ENCODE measurements around the gene LIN28B.

The LIN28B gene

GRCh38 chr6:104959026-104959858 lies 2.3 kb downstream of the LIN28B start:
- no peak for DNase-seq

GRCh38 chr6:104969108-104969507 lies 12.2 kb downstream of the LIN28B start:
- Histone ChIP-seq H3K4me1 (ENCODE audit: insufficient read depth, low read length) (peaks cover 75% of the 10 kb centered on the region), H2AFZ (ENCODE audit: low read depth, low read length) (peak overlapping the region; percentile 59), H3K27me3 (ENCODE audit: insufficient read depth, low read length, poor library complexity) (no peaks in the 10 kb centered on the region), H3K4me2 (ENCODE audit: insufficient read depth, low read length) (peak overlapping the region; percentile 66), H4K20me1 (ENCODE audit: insufficient read depth, low read length) (no peaks in the 10 kb centered on the region), H3K27ac (ENCODE audit: low read length) (peak overlapping the region; percentile 97), H3K36me3 (ENCODE audit: insufficient read depth, low read length) (no peaks in the 10 kb centered on the region), H3K9ac (ENCODE audit: low read depth, low read length) (peak overlapping the region; percentile 57), H3K4me3 (ENCODE audit: low read depth in 1 of 2, low read length in 2 of 2) (0 out of 4 replicates have a peak overlapping the region, but pooled peaks of 1 of the 2 experiments have one; percentile 28), H3K9me3 (ENCODE audit: insufficient read depth, low read length, severe bottlenecking) (no peaks in the 10 kb centered on the region), H3K79me2 (ENCODE audit: insufficient read depth, low read length) (peaks cover 60% of the 10 kb centered on the region)
- ATAC-seq (ENCODE audit: insufficient read depth, low read depth) (no peak), DNase-seq (no peak)
- TF ChIP-seq EZH2 (IDR thresholded peaks at IDR 0.05; ENCODE audit: borderline replicate concordance, low read depth, low read length, severe bottlenecking) = no peak
- TF ChIP-seq CTCF (IDR thresholded peaks at IDR 0.05; ENCODE audit: borderline replicate concordance, extremely low read depth, low read length, poor library complexity, severe bottlenecking) = no peak

More at GRCh38 chr6:104959026-104959858, 2.3 kb downstream of the LIN28B start:
- H3K4me1 ChIP-seq (ENCODE audit: insufficient read depth, low read length) = peaks cover 89% of the 10 kb centered on the region
- peak overlapping the region; percentile 33 to 56 for H3K4me3 ChIP-seq (ENCODE audit: low read depth in 1 of 2, low read length in 2 of 2)
- 0 out of 3 replicates have a peak, but pooled peaks have one; percentile 15 for ATAC-seq (ENCODE audit: insufficient read depth, low read depth)
- TF ChIP-seq EZH2 (IDR thresholded peaks at IDR 0.05; ENCODE audit: borderline replicate concordance, low read depth, low read length, severe bottlenecking) (no peak), CTCF (IDR thresholded peaks at IDR 0.05; ENCODE audit: borderline replicate concordance, extremely low read depth, low read length, poor library complexity, severe bottlenecking) (no peak)
- H2AFZ ChIP-seq (ENCODE audit: low read depth, low read length) = peak overlapping the region; percentile 59
- H3K27ac ChIP-seq (ENCODE audit: low read length) = peak overlapping the region; percentile 96
- H4K20me1 ChIP-seq (ENCODE audit: insufficient read depth, low read length) = no peaks in the 10 kb centered on the region
- peak overlapping the region; percentile 65 for H3K9ac ChIP-seq (ENCODE audit: low read depth, low read length)
- peaks cover 43% of the 10 kb centered on the region for H3K79me2 ChIP-seq (ENCODE audit: insufficient read depth, low read length)
- no peaks in the 10 kb centered on the region for H3K27me3 ChIP-seq (ENCODE audit: insufficient read depth, low read length, poor library complexity)
- H3K9me3 ChIP-seq (ENCODE audit: insufficient read depth, low read length, severe bottlenecking) = no peaks in the 10 kb centered on the region
- peak overlapping the region; percentile 66 for H3K4me2 ChIP-seq (ENCODE audit: insufficient read depth, low read length)
- no peaks in the 10 kb centered on the region for H3K36me3 ChIP-seq (ENCODE audit: insufficient read depth, low read length)

- Histone ChIP-seq H3K9ac (ENCODE audit: low read depth, low read length) (peak overlapping the region; percentile 57), H3K36me3 (ENCODE audit: insufficient read depth, low read length) (no peaks in the 10 kb centered on the region), H3K27ac (ENCODE audit: low read length) (peak overlapping the region; percentile 97), H3K4me2 (ENCODE audit: insufficient read depth, low read length) (peak overlapping the region; percentile 66), H4K20me1 (ENCODE audit: insufficient read depth, low read length) (no peaks in the 10 kb centered on the region), H2AFZ (ENCODE audit: low read depth, low read length) (peak overlapping the region; percentile 59), H3K4me1 (ENCODE audit: insufficient read depth, low read length) (peaks cover 69% of the 10 kb centered on the region), H3K27me3 (ENCODE audit: insufficient read depth, low read length, poor library complexity) (no peaks in the 10 kb centered on the region), H3K79me2 (ENCODE audit: insufficient read depth, low read length) (peaks cover 51% of the 10 kb centered on the region), H3K4me3 (ENCODE audit: low read depth in 1 of 2, low read length in 2 of 2) (peak overlapping the region; percentile 51 to 54), H3K9me3 (ENCODE audit: insufficient read depth, low read length, severe bottlenecking) (no peaks in the 10 kb centered on the region)
- ATAC-seq (ENCODE audit: insufficient read depth, low read depth) (peak; percentile 89), DNase-seq (no peak)
- TF ChIP-seq EZH2 (IDR thresholded peaks at IDR 0.05; ENCODE audit: borderline replicate concordance, low read depth, low read length, severe bottlenecking) (no peak), CTCF (IDR thresholded peaks at IDR 0.05; ENCODE audit: borderline replicate concordance, extremely low read depth, low read length, poor library complexity, severe bottlenecking) (no peak)
Observed at GRCh38 chr6:104969785-104970581, 13.1 kb downstream of the LIN28B start.

Measured in DND-41 (cell line).